GM12878 (cell line): Measurements from ENCODE around the gene MAGT1. TPM values are rescaled to one million over a fixed set of nuclear protein-coding genes. Genes with fewer than 3 reads are reported as not detected.

ENCODE experiments used
- ATAC-seq: fragments of 200-7000 bp; cut with Tn5 transposase; 3 replicates; pipeline ENCODE4 v1.9.1; 2020; ENCODE audit warnings: mild to moderate bottlenecking, moderate library complexity
- BruUV-seq: library from RNA; stranded (reverse); fragments of 400-500 nt; replicated peaks from 2 replicates; lab custom pipeline; 2021; lab: Mats Ljungman, UMichigan
- CTCF ChIA-PET: fragments of 300-600 bp; sonication (Branson Sonifier 250); formaldehyde crosslinking; extraction: SDS; loops from one replicate; lab custom pipeline; 2021; ENCODE audit warnings: inconsistent platforms; lab: Yijun Ruan, JAX
- POLR2A ChIA-PET: fragments of 350-600 bp; formaldehyde crosslinking; extraction: SDS; loops from one replicate; lab custom pipeline; 2021; ENCODE audit warnings: inconsistent platforms; lab: Charles Lee
- RAD21 ChIA-PET: fragments of 300-600 bp; sonication (Branson Sonifier 250); formaldehyde crosslinking; loops from one replicate; lab custom pipeline; 2023; ENCODE audit warnings: antibody characterized with exemption; ENCODE audit not compliant: unreplicated experiment; lab: Charles Lee
- SMC1A ChIA-PET: fragments of 300-600 bp; sonication (Branson Sonifier 250); formaldehyde crosslinking; loops from one replicate; lab custom pipeline; 2023; ENCODE audit not compliant: unreplicated experiment, uncharacterized antibody; lab: Charles Lee
- DNase-seq: peaks from one replicate; pipeline ENCODE4 v3.0.0-alpha.2; 2011; ENCODE audit warnings: low read depth, low spot score
- FAIRE-seq: peaks from 3 replicates; lab custom pipeline; 2011; peaks lifted over from hg19 to GRCh38; lab: Jason Lieb, UNC
- H2AFZ ChIP-seq: 2 replicates; pipeline ENCODE4 v1.6.0; 2011; ENCODE audit warnings: low read depth, low read length, control low read depth; ENCODE audit not compliant: control insufficient read depth
- H3K27ac ChIP-seq: 2 replicates; pipeline ENCODE4 v1.5.1; 2011; ENCODE audit warnings: control low read depth; ENCODE audit not compliant: control insufficient read depth, insufficient read depth
- H3K27me3 ChIP-seq, 2 experiments: replicated peaks in 1 of 2; 2 replicates each; pipeline versions ENCODE4 v1.6.0 to v1.6.1; 2011; ENCODE audit warnings: low read length in 1 of 2; ENCODE audit not compliant: control insufficient read depth in 2 of 2, insufficient read depth in 2 of 2
- H3K36me3 ChIP-seq, 2 experiments: 2 replicates each; pipeline ENCODE4 v1.5.1; 2011; ENCODE audit warnings: low read length in 1 of 2; ENCODE audit not compliant: control insufficient read depth in 2 of 2, insufficient read depth in 2 of 2
- H3K4me1 ChIP-seq: 2 replicates; pipeline ENCODE4 v1.6.1; 2011; ENCODE audit warnings: mild to moderate bottlenecking, low read length, moderate library complexity, mixed read lengths; ENCODE audit not compliant: control insufficient read depth, insufficient read depth
- H3K4me2 ChIP-seq: 2 replicates; pipeline ENCODE4 v1.6.0; 2011; ENCODE audit warnings: control low read depth; ENCODE audit not compliant: control insufficient read depth, insufficient read depth
- H3K4me3 ChIP-seq: fragments of 200-600 bp; sonication (generic); 2 replicates; pipeline ENCODE4 v1.5.1; 2016
- H3K79me2 ChIP-seq: 2 replicates; pipeline ENCODE4 v1.6.0; 2011; ENCODE audit warnings: low read length; ENCODE audit not compliant: control insufficient read depth, insufficient read depth
- H3K9ac ChIP-seq: 2 replicates; pipeline ENCODE4 v1.8.0; 2011; ENCODE audit warnings: low read length, control low read depth, mixed read lengths; ENCODE audit not compliant: control insufficient read depth, insufficient read depth
- H3K9me3 ChIP-seq: replicated peaks from 3 replicates; pipeline ENCODE4 v1.5.1; 2011; ENCODE audit warnings: mild to moderate bottlenecking, low read length; ENCODE audit not compliant: control insufficient read depth, insufficient read depth
- H4K20me1 ChIP-seq: 2 replicates; pipeline ENCODE4 v1.6.0; 2011; ENCODE audit not compliant: control insufficient read depth, insufficient read depth
- CBX3 ChIP-seq: fragments of 200-600 bp; sonication (generic); IDR thresholded peaks from 2 replicates; pipeline ENCODE4 v1.6.1; 2016; ENCODE audit warnings: low read depth, borderline replicate concordance
- CHD1 ChIP-seq: IDR thresholded peaks from 2 replicates; pipeline ENCODE4 v1.6.1; 2012; ENCODE audit warnings: low read depth, low read length, improper control_type of control experiment
- E2F8 ChIP-seq: fragments of 450-650 bp; IDR thresholded peaks from 2 replicates; pipeline ENCODE4 v1.6.1; 2018; ENCODE audit warnings: mild to moderate bottlenecking, low read depth, moderate library complexity; ENCODE audit not compliant: partially characterized antibody
- FOS ChIP-seq: IDR thresholded peaks from 3 replicates; pipeline ENCODE4 v1.6.1; 2011; ENCODE audit warnings: borderline replicate concordance; ENCODE audit not compliant: insufficient read length; ENCODE audit errors: extremely low read depth
- MLLT1 ChIP-seq: fragments of 450-650 bp; IDR thresholded peaks from 2 replicates; pipeline ENCODE4 v1.6.1; 2016; ENCODE audit warnings: mild to moderate bottlenecking
- MXI1 ChIP-seq: fragments of 150-350 bp; IDR thresholded peaks from 2 replicates; pipeline ENCODE4 v1.6.1; 2011; ENCODE audit warnings: low read depth, mild to moderate bottlenecking, inconsistent platforms, low read length, improper control_type of control experiment
- NFYA ChIP-seq: IDR thresholded peaks from 2 replicates; pipeline ENCODE4 v1.6.1; 2011; ENCODE audit warnings: low read depth, mild to moderate bottlenecking, low read length, improper control_type of control experiment, borderline replicate concordance
- NFYB ChIP-seq: IDR thresholded peaks from 2 replicates; pipeline ENCODE4 v1.6.1; 2011; ENCODE audit warnings: low read depth, mild to moderate bottlenecking, low read length, improper control_type of control experiment, moderate library complexity; ENCODE audit not compliant: insufficient read depth
- PAX8 ChIP-seq: fragments of 450-650 bp; IDR thresholded peaks from 2 replicates; pipeline ENCODE4 v1.6.1; 2017; ENCODE audit warnings: mild to moderate bottlenecking, moderate library complexity
- POU2F2 ChIP-seq: IDR thresholded peaks from 3 replicates; pipeline ENCODE4 v1.6.1; 2011; ENCODE audit warnings: low read depth, mild to moderate bottlenecking, low read length, borderline replicate concordance
- RELB ChIP-seq: fragments of 450-650 bp; IDR thresholded peaks from 2 replicates; pipeline ENCODE4 v1.6.1; 2017; ENCODE audit warnings: low read depth, mild to moderate bottlenecking, moderate library complexity
- SUZ12 ChIP-seq: fragments of 200-600 bp; sonication (generic); IDR thresholded peaks from one replicate; pipeline ENCODE4 v1.6.1; 2018; ENCODE audit warnings: antibody characterized with exemption, mild to moderate bottlenecking; ENCODE audit not compliant: unreplicated experiment
- TAF1 ChIP-seq: IDR thresholded peaks from 2 replicates; pipeline ENCODE4 v1.6.1; 2011; ENCODE audit warnings: mild to moderate bottlenecking, low read depth, low read length, borderline replicate concordance
- ZNF207 ChIP-seq: fragments of 450-650 bp; IDR thresholded peaks from 2 replicates; pipeline ENCODE4 v1.6.1; 2014; ENCODE audit warnings: antibody characterized with exemption, mild to moderate bottlenecking, borderline replicate concordance
- WGBS: methylation state at CpG from one replicate; pipeline ENCODE4 v1.1.6; 2016; ENCODE audit warnings: low lambda C conversion rate; ENCODE audit not compliant: insufficient replicate concordance, insufficient coverage; ENCODE audit errors: missing lambda C conversion rate; 5-methylcytosine and 5-hydroxymethylcytosine counted together
- in situ Hi-C: fragments of 300-500 bp; cut with MboI; formaldehyde crosslinking; loops from 9 replicates; pipeline ENCODE4 v1.14.3; 2018; ENCODE audit warnings: mixed read lengths
- intact Hi-C: fragments of 100-400 bp; cut with micrococcal nuclease; formaldehyde crosslinking; loops from one replicate; pipeline ENCODE4 v1.14.2; 2022; ENCODE audit not compliant: unreplicated experiment
- polyA plus RNA-seq, 11 experiments: library from polyadenylated mRNA; depleted of rRNA in 4 of 11; unstranded in 6 of 11; stranded (reverse) in 5 of 11; fragments of >200 nt; fragmentation: Nextera tagmentation in 4 of 11; fragmentation: Illumina TruSeq in 1 of 11; extraction: Ambion mirVana in 4 of 11; extraction: Trizol in 1 of 11; gene quantifications; 1 replicate in 1 of 11; 2 replicates in 10 of 11; pipeline versions ENCODE4 v1.2.1 to v1.2.3, GENCODE V29; 2011 to 2016; ENCODE audit warnings: inconsistent platforms in 2 of 11, missing spikeins in 2 of 11, low read depth in 1 of 11
- total RNA-seq, 4 experiments: library from RNA; depleted of rRNA in 3 of 4; stranded (reverse); fragments of >200 nt in 3 of 4; fragmentation: Illumina TruSeq in 1 of 4; extraction: Trizol in 1 of 4; gene quantifications; 2 replicates each; pipeline versions ENCODE4 v1.2.1 to v1.2.3, GENCODE V29; 2013 to 2021
- TF ChIP-seq, protein P1 (sequence below): fragments of 450-650 bp; IDR thresholded peaks from 2 replicates; pipeline ENCODE4 v1.6.1; 2017; ENCODE audit warnings: mild to moderate bottlenecking, low read depth, inconsistent platforms; ENCODE audit not compliant: poor library complexity, severe bottlenecking

MAGT1 gene
- total and polyA plus RNA-seq, 10 of the 15 experiments (the other 5 are each of a cell fraction or from before 2014, with no cell fraction given): 28.0 to 59.1 (median 47.9) TPM

DNA sequence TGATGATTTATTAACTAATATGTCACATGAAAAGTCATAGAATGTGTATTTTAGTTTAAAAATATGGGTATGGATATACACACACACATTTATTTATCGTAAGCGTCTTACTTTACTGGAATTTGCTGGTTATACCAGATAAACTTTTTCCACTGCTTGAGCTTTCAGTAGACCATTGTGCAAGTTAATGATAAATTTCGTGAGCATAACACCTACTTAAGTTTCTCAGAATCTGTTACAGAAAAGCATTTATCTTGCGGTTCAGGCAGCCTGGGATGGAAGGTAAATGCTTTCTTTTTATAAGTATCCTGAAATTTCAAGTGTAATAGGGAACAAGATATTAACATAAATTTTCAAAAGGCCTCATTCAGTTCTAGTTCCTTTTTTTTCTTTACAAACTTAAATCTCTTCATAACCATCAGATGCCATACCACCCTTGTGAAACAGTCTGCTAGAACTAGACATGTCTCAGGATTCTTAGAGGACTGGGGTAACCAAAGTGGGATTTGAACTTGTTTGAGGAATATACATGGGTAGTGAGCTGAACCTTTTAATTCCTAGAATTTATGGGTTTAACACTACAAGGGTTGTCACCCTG is 42.9 kb upstream of the MAGT1 start:
- no TSS peak for BruUV-seq
- Histone ChIP-seq H3K79me2 (no peaks in the 10 kb centered on the region), H3K27me3 (no peaks in the 10 kb centered on the region), H3K36me3 (no peaks in the 10 kb centered on the region), H4K20me1 (no peaks in the 10 kb centered on the region), H3K4me3 (no peak overlapping the region), H3K27ac (no peak overlapping the region), H3K4me2 (no peak overlapping the region), H3K9me3 (no peaks in the 10 kb centered on the region), H2AFZ (no peak overlapping the region), H3K4me1 (no peaks in the 10 kb centered on the region; the same call in 1 of the 2 replicates), H3K9ac (no peak overlapping the region)
- FAIRE-seq: no peak
- intact Hi-C loops (no loop called here), in situ Hi-C loops (no loop called here)
- TF ChIP-seq PAX8: no peak
- TF ChIP-seq CBX3: no peak
- TF ChIP-seq POU2F2: no peak
- no peak for TF ChIP-seq TAF1
- no peak for TF ChIP-seq MXI1
- TF ChIP-seq NFYA: no peak
- TF ChIP-seq SUZ12: no peak
- TF ChIP-seq CHD1: no peak
- no peak for TF ChIP-seq MLLT1
- no peak for TF ChIP-seq ZNF207
- TF ChIP-seq E2F8: no peak
- TF ChIP-seq RELB: no peak
- TF ChIP-seq, protein P1, sequence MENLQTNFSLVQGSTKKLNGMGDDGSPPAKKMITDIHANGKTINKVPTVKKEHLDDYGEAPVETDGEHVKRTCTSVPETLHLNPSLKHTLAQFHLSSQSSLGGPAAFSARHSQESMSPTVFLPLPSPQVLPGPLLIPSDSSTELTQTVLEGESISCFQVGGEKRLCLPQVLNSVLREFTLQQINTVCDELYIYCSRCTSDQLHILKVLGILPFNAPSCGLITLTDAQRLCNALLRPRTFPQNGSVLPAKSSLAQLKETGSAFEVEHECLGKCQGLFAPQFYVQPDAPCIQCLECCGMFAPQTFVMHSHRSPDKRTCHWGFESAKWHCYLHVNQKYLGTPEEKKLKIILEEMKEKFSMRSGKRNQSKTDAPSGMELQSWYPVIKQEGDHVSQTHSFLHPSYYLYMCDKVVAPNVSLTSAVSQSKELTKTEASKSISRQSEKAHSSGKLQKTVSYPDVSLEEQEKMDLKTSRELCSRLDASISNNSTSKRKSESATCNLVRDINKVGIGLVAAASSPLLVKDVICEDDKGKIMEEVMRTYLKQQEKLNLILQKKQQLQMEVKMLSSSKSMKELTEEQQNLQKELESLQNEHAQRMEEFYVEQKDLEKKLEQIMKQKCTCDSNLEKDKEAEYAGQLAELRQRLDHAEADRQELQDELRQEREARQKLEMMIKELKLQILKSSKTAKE: no peak
- TF ChIP-seq FOS: no peak
- no peak for TF ChIP-seq NFYB
- POLR2A ChIA-PET: no interaction called here
- SMC1A ChIA-PET: no interaction called here
- RAD21 ChIA-PET: no interaction called here
- no peak for ATAC-seq
- CTCF ChIA-PET: no interaction called here
- 81% methylated on average over 4 of the region's 4 CpGs for WGBS
- DNase-seq: no peak
